ENCODE data around the gene CTAGE9.

DNA sequence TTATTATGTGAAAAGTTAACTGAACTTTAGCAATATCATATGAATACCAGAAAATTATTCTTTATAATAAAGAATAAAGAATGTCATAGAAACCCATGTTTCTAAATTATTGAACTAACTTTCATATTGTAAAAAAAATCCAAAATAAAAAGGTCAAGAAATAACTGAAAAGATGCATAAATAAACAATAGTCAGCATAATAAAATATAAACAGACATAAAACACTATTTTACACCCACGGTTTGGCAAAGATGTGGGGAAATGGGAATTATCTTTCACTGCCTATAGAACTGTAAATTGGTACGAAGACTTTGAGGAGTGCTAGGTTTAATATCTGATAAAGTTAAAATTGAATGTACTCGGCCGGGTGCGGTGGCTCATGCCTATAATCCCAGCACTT is 34.7 kb upstream of the CTAGE9 start:
- TF ChIP-seq, protein P1, sequence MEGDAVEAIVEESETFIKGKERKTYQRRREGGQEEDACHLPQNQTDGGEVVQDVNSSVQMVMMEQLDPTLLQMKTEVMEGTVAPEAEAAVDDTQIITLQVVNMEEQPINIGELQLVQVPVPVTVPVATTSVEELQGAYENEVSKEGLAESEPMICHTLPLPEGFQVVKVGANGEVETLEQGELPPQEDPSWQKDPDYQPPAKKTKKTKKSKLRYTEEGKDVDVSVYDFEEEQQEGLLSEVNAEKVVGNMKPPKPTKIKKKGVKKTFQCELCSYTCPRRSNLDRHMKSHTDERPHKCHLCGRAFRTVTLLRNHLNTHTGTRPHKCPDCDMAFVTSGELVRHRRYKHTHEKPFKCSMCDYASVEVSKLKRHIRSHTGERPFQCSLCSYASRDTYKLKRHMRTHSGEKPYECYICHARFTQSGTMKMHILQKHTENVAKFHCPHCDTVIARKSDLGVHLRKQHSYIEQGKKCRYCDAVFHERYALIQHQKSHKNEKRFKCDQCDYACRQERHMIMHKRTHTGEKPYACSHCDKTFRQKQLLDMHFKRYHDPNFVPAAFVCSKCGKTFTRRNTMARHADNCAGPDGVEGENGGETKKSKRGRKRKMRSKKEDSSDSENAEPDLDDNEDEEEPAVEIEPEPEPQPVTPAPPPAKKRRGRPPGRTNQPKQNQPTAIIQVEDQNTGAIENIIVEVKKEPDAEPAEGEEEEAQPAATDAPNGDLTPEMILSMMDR (IDR thresholded peaks at IDR 0.05), result no peak
- no peak for TF ChIP-seq POLR2AphosphoS5 (IDR thresholded peaks at IDR 0.05)

All from esophagus muscularis mucosa (tissue), 3 donors.